AG04450 (cell line): ENCODE results near the gene LHX2. TPM values are rescaled to one million over a fixed set of nuclear protein-coding genes. Genes with fewer than 3 reads are reported as not detected.

Source experiments
- CTCF ChIA-PET: fragments of 300-600, 350-600 bp; formaldehyde crosslinking; extraction: SDS; loops from one replicate; lab custom pipeline; 2022; ENCODE audit warnings: antibody characterized with exemption, inconsistent platforms; lab: Charles Lee
- POLR2A ChIA-PET: fragments of 350-600 bp; formaldehyde crosslinking; extraction: SDS; loops from one replicate; lab custom pipeline; 2021; ENCODE audit warnings: antibody characterized with exemption, inconsistent platforms; lab: Yijun Ruan, JAX
- DNase-seq: peaks from one replicate; pipeline ENCODE4 v3.0.0-alpha.2; 2011; ENCODE audit warnings: low read depth, low spot score
- H3K27ac ChIP-seq: one replicate; pipeline ENCODE4 v1.5.1; 2012; ENCODE audit warnings: low read depth, low read length, control low read depth
- H3K27me3 ChIP-seq: one replicate; pipeline ENCODE4 v1.6.0; 2012; ENCODE audit warnings: low read length; ENCODE audit not compliant: control insufficient read depth, insufficient read depth
- H3K4me3 ChIP-seq: 2 replicates; pipeline ENCODE4 v1.5.1; 2011; ENCODE audit warnings: mild to moderate bottlenecking, low read depth, low read length, control low read depth
- H3K9me3 ChIP-seq: 2 replicates; pipeline ENCODE4 v1.5.1; 2012; ENCODE audit warnings: low read length; ENCODE audit not compliant: control insufficient read depth, insufficient read depth
- polyA plus RNA-seq: library from polyadenylated mRNA; depleted of rRNA; stranded (reverse); fragments of >200 nt; gene quantifications from 2 replicates; pipeline ENCODE4 v1.2.3, GENCODE V29; 2011
- TF ChIP-seq, protein P1 (sequence below): IDR thresholded peaks from 2 replicates; pipeline ENCODE4 v1.5.1; 2011; ENCODE audit warnings: low read depth, low read length, control low read depth, inconsistent platforms

Gene LHX2
- polyA plus RNA-seq, 1 experiment = not detected

- Histone ChIP-seq H3K9me3 (no peaks in the 10 kb centered on the region; the same call in 1 of the 2 replicates), H3K27me3 (peaks cover 56% of the 10 kb centered on the region), H3K4me3 (no peak overlapping the region), H3K27ac (no peak overlapping the region)
- no peak for DNase-seq
- TF ChIP-seq, protein P1, sequence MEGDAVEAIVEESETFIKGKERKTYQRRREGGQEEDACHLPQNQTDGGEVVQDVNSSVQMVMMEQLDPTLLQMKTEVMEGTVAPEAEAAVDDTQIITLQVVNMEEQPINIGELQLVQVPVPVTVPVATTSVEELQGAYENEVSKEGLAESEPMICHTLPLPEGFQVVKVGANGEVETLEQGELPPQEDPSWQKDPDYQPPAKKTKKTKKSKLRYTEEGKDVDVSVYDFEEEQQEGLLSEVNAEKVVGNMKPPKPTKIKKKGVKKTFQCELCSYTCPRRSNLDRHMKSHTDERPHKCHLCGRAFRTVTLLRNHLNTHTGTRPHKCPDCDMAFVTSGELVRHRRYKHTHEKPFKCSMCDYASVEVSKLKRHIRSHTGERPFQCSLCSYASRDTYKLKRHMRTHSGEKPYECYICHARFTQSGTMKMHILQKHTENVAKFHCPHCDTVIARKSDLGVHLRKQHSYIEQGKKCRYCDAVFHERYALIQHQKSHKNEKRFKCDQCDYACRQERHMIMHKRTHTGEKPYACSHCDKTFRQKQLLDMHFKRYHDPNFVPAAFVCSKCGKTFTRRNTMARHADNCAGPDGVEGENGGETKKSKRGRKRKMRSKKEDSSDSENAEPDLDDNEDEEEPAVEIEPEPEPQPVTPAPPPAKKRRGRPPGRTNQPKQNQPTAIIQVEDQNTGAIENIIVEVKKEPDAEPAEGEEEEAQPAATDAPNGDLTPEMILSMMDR = no peak
- ChIA-PET POLR2A (no interaction called here), CTCF (no interaction called here)
These were observed 18.0 kb downstream of the LHX2 start for GRCh38 chr9:124029617-124030016.

DNA sequence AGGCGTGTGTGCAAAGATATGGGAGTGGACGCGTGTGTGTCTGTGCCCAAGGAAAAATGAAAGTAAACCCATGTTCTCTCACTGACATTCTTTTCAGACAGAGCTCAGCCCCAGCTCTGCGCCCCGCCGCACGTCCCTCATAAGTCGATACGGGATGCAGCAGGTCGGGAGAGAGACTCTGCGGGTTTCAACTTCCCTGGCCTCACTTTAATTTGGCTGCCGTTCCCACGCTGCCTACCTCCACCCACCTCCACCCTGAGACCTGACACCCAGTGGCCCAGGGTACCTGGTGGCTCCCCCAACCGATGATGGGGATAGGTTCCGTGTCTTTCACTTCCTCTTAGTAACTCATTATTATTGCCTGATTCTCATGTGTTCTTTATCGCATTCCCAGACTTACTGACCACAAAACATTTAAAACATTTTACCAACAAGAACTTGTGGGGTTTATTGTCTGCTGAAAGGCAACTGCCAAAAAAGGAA, 19.4 kb downstream of the LHX2 start:
- TF ChIP-seq, protein P1 = no peak
- ChIA-PET POLR2A (no interaction called here), CTCF (interaction anchor here (0.9 kb wide), 1 partner anchor 95 kb away, joined by 3 read pairs; no protein-coding TSS in a partner anchor)
- Histone ChIP-seq H3K27me3 (peaks cover 65% of the 10 kb centered on the region), H3K9me3 (no peaks in the 10 kb centered on the region; the same call in 1 of the 2 replicates), H3K4me3 (no peak overlapping the region), H3K27ac (no peak overlapping the region)
- DNase-seq = no peak

DNA sequence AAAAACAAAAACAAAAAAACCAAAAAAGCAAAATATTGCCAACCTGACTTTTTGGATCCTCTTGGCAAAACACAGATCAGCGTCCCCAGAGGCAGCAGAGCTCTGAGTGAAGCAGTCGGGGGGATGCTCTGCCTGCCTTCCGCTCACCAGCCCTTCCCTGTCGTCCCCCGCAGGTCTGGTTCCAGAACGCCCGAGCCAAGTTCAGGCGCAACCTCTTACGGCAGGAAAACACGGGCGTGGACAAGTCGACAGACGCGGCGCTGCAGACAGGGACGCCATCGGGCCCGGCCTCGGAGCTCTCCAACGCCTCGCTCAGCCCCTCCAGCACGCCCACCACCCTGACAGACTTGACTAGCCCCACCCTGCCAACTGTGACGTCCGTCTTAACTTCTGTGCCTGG, 20.7 kb downstream of the LHX2 start:
- no peaks in the 10 kb centered on the region; the same call in 1 of the 2 replicates for H3K9me3 ChIP-seq
- CTCF ChIA-PET = no interaction called here
- POLR2A ChIA-PET = no interaction called here
- H3K4me3 ChIP-seq = no peak overlapping the region
- H3K27ac ChIP-seq = no peak overlapping the region
- peaks cover 62% of the 10 kb centered on the region for H3K27me3 ChIP-seq
- TF ChIP-seq, protein P1 = no peak
- DNase-seq = no peak

GRCh38 chr9:124033348-124033747, 21.8 kb downstream of the LHX2 start:
- peaks cover 63% of the 10 kb centered on the region for H3K27me3 ChIP-seq
- no peak for DNase-seq
- TF ChIP-seq, protein P1 = no peak
- no peak overlapping the region for H3K4me3 ChIP-seq
- POLR2A ChIA-PET = no interaction called here
- no peak overlapping the region for H3K27ac ChIP-seq
- H3K9me3 ChIP-seq = no peaks in the 10 kb centered on the region; the same call in 1 of the 2 replicates
- CTCF ChIA-PET = no interaction called here

GRCh38 chr9:124033967-124034366, 22.4 kb downstream of the LHX2 start:
- CTCF ChIA-PET = no interaction called here
- Histone ChIP-seq H3K27ac (no peak overlapping the region), H3K27me3 (peaks cover 64% of the 10 kb centered on the region), H3K9me3 (no peaks in the 10 kb centered on the region; the same call in 1 of the 2 replicates), H3K4me3 (no peak overlapping the region)
- TF ChIP-seq, protein P1 = no peak
- DNase-seq = no peak
- POLR2A ChIA-PET = no interaction called here
